ENCODE data around the gene POLQ.
"Not testable (repeated sequence)": the region's sequence is repeated elsewhere in the genome, so short reads cannot be mapped to it uniquely, and the experiment has no call there.

POLQ gene

DNA sequence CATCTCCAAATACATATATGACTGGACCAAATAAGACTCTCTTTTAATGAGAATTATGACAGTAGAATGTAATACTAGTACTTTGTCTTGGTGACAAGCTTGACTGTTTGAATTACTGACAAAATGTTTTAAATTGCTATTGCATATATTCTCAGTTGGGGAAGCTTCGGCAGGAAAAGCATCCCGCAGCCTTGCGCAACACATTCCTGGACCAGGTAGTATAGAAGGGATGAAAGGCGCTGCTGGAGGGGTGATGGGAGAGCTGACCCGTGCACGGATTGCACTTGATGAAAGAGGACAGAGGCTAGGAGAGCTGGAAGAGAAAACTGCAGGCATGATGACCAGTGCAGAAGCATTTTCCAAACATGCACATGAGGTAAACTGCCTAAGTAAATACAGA is 127.6 kb downstream of the POLQ start:
- DNase-seq (ENCODE audit: low spot score) = no peak

DNA sequence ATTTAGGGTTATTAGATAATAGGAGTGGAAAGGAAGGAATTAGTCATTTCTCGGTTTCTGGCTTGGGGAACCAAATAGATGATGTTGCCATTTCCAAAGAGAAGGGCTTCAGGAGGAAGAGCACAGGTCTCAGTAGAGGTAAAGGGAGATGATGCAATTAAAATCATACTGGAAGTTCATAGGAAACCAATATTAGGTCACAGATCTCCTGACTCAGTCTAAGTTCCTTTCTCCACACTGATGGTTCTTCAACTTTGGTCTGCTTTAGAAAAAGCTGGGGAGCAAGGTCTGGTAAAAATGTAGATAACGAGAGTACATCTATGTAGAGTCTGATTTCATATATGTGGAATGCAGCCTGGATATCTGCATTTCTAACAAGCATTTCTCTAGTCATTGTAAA is 130.9 kb downstream of the POLQ start:
- DNase-seq (ENCODE audit: low spot score) = no peak

DNA sequence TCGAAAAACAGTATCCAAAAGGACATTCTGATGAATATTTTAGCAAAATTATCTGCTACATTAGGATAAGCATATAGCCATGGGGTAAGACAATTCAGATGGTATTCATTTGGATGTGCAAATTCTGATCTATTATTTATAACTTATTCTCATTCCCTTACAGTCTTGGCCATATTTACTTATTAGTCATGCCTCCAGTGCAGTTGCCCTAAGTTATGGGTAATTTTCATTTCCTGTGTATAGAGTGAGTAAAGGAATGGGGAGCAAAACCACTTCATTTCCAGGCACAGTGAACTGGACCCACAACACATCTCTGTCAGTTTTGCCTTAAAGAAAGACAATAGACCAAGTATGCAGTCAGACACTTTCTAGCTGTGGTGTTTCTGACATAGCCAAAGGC is 134.3 kb downstream of the POLQ start:
- DNase-seq (ENCODE audit: low spot score) = no peak

DNA sequence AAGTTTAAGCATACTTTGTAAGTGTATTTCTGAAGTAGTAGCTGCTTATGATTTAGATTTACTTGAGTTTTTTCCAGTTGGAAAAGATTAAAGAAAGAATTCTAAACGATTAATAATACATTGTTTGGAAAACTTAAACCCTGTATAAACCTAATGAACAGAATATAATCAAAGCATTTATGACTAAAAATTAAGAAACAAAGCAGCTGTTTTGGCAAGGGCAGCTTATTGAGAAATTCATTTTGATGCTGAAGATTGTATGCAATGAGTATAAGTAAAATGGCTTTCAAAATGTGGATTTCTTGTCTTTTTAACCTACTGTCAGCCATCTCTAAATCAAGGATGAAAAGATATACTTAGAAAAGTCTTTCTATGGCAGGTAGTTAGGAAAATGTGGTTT is 140.2 kb downstream of the POLQ start:
- no peak for DNase-seq (ENCODE audit: low spot score)

DNA sequence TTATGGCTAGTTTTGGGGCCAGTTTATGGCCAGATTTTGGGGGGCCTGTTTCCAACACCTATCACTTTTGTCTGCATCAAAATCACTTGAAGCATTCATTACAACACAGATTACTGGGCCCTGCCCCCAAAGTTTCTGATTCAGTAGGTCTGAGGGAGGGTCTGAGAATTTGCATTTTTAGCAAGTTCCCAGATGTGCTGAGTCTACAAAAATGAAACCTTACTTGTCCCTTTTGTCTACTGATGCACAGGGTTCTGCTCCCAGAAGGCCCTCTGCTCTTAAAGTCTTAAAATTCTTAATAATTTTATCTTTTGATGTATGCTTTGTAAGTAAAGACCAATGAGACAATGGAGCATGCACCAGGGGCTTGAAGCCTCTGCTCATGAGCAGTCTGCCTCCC is 146.0 kb downstream of the POLQ start:
- DNase-seq (ENCODE audit: low spot score) = no peak

DNA sequence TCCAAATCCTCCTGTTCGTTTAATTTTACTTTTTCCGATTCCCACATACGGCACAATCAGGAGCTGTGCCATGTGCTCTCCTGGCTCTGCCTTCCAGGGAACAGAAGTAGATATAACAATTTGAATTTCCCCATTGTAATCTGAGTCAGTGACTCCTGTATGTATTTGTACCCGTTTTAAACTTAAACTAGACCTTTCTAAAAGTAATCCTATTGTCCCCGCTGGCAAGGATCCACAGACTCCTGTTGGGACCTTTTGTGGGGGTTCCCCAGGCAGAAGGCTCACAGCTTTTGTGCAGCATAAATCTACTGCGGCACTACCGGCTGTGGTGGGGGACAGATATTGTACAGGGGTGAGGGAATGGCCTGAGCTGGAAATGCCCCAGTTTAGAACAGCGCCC is 147.7 kb downstream of the POLQ start:
- DNase-seq (ENCODE audit: low spot score) = not testable (repeated sequence)

DNA sequence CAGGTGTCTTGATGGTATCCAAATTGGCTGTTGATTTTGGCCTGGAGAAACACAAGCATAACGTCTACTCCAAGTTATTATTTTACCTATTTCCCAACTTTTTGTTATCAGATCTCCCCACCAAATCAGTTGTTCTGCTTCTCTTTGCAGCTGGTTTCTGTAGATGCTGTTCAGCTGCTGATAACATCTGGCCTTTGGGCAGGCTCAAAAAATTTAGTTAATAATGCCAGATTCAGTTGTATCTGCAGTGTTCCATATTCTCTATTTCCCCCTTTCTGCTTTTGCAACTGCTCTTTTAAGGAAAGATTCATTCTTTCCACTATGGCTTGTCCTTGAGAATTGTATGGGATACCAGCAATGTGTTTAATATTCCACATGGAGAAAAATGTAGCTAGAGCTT is 149.8 kb downstream of the POLQ start:
- not testable (repeated sequence) for DNase-seq (ENCODE audit: low spot score)

DNA sequence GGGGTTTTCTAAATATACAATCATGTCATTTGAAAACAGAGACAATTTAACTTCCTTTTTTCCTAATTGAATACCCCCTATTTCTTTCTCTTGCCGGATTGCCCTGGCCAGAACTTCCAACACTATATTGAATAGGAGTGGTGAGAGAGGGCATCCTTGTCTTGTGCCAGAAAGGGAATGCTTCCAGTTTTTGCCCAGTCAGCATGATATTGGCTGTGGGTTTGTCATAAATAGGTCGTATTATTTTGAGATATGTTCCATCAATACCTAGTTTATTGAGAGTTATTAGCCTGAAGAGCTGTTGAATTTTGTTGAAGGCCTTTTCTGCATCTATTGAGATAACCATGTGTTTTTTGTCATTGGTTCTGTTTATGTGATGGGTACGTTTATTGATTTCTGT is 157.5 kb downstream of the POLQ start:
- not testable (repeated sequence) for DNase-seq (ENCODE audit: low spot score)
